ENCODE results near the gene PDZD2.

Gene PDZD2

GRCh38 chr5:32061236-32061635, 422.3 kb downstream of the PDZD2 start:
- Histone ChIP-seq H3K27ac (ENCODE audit: low read length) (no peak overlapping the region), H4K20me1 (ENCODE audit: insufficient read depth, low read length) (no peaks in the 10 kb centered on the region), H3K36me3 (ENCODE audit: insufficient read depth, low read length) (no peaks in the 10 kb centered on the region), H3K27me3 (ENCODE audit: insufficient read depth, low read length, poor library complexity) (no peaks in the 10 kb centered on the region), H3K9ac (ENCODE audit: low read depth, low read length) (no peak overlapping the region), H3K79me2 (ENCODE audit: insufficient read depth, low read length) (no peaks in the 10 kb centered on the region), H3K9me3 (ENCODE audit: insufficient read depth, low read length, severe bottlenecking) (no peaks in the 10 kb centered on the region), H3K4me2 (ENCODE audit: insufficient read depth, low read length) (no peak overlapping the region), H2AFZ (ENCODE audit: low read depth, low read length) (no peak overlapping the region), H3K4me3 (ENCODE audit: low read depth in 1 of 2, low read length in 2 of 2) (no peak overlapping the region), H3K4me1 (ENCODE audit: insufficient read depth, low read length) (no peaks in the 10 kb centered on the region)
- DNase-seq (no peak), ATAC-seq (ENCODE audit: insufficient read depth, low read depth) (no peak)
- TF ChIP-seq EZH2 (IDR thresholded peaks at IDR 0.05; ENCODE audit: borderline replicate concordance, low read depth, low read length, severe bottlenecking), result no peak
- no peak for TF ChIP-seq CTCF (IDR thresholded peaks at IDR 0.05; ENCODE audit: borderline replicate concordance, extremely low read depth, low read length, poor library complexity, severe bottlenecking)

DNA sequence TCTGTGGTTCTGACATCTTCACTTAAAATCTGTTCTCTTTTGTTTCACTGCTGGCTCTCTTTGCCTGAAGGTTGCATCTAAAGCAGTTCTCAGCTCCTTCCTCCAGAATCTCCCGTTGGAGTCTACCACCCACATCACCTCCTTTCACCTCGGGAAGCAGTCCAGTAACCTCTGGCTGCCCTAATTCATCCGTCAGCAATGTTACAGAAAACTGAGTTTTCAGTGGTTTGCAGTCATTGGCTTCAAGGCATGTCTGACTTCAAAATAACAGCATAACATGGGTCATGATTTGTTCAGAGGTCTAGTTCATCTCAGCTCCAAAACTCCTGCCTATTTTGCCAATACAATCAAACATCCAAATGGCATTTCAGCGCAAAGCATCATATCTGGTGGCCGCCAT, 427.5 kb downstream of the PDZD2 start:
- TF ChIP-seq CTCF (IDR thresholded peaks at IDR 0.05; ENCODE audit: borderline replicate concordance, extremely low read depth, low read length, poor library complexity, severe bottlenecking) (no peak), EZH2 (IDR thresholded peaks at IDR 0.05; ENCODE audit: borderline replicate concordance, low read depth, low read length, severe bottlenecking) (no peak)
- no peak overlapping the region for H3K4me2 ChIP-seq (ENCODE audit: insufficient read depth, low read length)
- H3K9ac ChIP-seq (ENCODE audit: low read depth, low read length), result no peak overlapping the region

DNA sequence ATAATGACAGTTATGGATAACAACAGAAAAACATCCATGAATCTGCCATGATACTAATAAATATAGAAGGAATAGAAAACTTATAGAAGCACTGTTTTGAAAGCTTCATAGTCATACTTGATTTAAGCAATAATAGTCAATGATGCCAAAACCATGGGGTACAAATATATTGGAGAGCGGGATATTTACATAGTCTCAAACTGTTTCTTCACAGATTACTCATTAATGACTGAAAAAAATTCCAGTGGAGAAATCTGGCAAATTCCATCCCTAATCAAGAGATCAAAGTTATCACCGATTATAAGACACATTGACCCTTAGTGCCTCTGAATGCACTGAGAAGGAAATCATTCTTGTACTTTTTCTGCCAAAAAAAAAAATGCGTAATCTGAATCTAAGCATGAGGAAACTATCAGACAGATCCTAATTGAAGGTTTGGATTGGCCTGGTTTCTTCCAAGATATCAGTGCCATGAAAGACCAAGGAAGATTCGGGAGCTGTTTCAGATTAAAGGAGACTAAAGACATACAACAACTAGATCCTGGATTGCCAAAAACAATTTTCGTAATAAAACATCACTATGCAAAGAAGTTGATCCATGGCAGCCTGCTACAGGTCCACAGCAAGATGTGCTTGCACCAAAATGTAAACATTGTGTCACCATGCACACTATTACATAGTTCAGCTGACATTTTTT, 429.0 kb downstream of the PDZD2 start:
- H3K9me3 ChIP-seq (ENCODE audit: insufficient read depth, low read length, severe bottlenecking), result no peaks in the 10 kb centered on the region
- H3K27ac ChIP-seq (ENCODE audit: low read length), result no peak overlapping the region
- no peaks in the 10 kb centered on the region for H4K20me1 ChIP-seq (ENCODE audit: insufficient read depth, low read length)
- no peak overlapping the region for H3K9ac ChIP-seq (ENCODE audit: low read depth, low read length)
- DNase-seq (no peak), ATAC-seq (ENCODE audit: insufficient read depth, low read depth) (no peak)
- H3K27me3 ChIP-seq (ENCODE audit: insufficient read depth, low read length, poor library complexity), result no peaks in the 10 kb centered on the region
- no peak overlapping the region for H3K4me3 ChIP-seq (ENCODE audit: low read depth in 1 of 2, low read length in 2 of 2)
- no peaks in the 10 kb centered on the region for H3K79me2 ChIP-seq (ENCODE audit: insufficient read depth, low read length)
- no peak overlapping the region for H2AFZ ChIP-seq (ENCODE audit: low read depth, low read length)
- TF ChIP-seq CTCF (IDR thresholded peaks at IDR 0.05; ENCODE audit: borderline replicate concordance, extremely low read depth, low read length, poor library complexity, severe bottlenecking), result no peak
- no peak for TF ChIP-seq EZH2 (IDR thresholded peaks at IDR 0.05; ENCODE audit: borderline replicate concordance, low read depth, low read length, severe bottlenecking)
- H3K4me2 ChIP-seq (ENCODE audit: insufficient read depth, low read length), result no peak overlapping the region
- no peaks in the 10 kb centered on the region for H3K36me3 ChIP-seq (ENCODE audit: insufficient read depth, low read length)
- H3K4me1 ChIP-seq (ENCODE audit: insufficient read depth, low read length), result no peaks in the 10 kb centered on the region

More for the DNA sequence above, 427.5 kb downstream of the PDZD2 start:
- no peaks in the 10 kb centered on the region for H3K4me1 ChIP-seq (ENCODE audit: insufficient read depth, low read length)
- no peaks in the 10 kb centered on the region for H3K79me2 ChIP-seq (ENCODE audit: insufficient read depth, low read length)
- H3K36me3 ChIP-seq (ENCODE audit: insufficient read depth, low read length), result no peaks in the 10 kb centered on the region
- ATAC-seq (ENCODE audit: insufficient read depth, low read depth) (no peak), DNase-seq (no peak)
- H3K27me3 ChIP-seq (ENCODE audit: insufficient read depth, low read length, poor library complexity), result no peaks in the 10 kb centered on the region
- no peak overlapping the region for H2AFZ ChIP-seq (ENCODE audit: low read depth, low read length)
- no peaks in the 10 kb centered on the region for H4K20me1 ChIP-seq (ENCODE audit: insufficient read depth, low read length)
- no peak overlapping the region for H3K27ac ChIP-seq (ENCODE audit: low read length)
- no peaks in the 10 kb centered on the region for H3K9me3 ChIP-seq (ENCODE audit: insufficient read depth, low read length, severe bottlenecking)
- H3K4me3 ChIP-seq (ENCODE audit: low read depth in 1 of 2, low read length in 2 of 2), result no peak overlapping the region
